CD4-positive, alpha-beta T cell treated with Interleukin-4 for 1 hour (primary cell): ENCODE data around the gene KMT5C.

Experiments
- DNase-seq, 2 donors: peaks; one replicate each; pipeline ENCODE4 v3.0.0-alpha.2; 2020 to 2022

Gene KMT5C

DNA sequence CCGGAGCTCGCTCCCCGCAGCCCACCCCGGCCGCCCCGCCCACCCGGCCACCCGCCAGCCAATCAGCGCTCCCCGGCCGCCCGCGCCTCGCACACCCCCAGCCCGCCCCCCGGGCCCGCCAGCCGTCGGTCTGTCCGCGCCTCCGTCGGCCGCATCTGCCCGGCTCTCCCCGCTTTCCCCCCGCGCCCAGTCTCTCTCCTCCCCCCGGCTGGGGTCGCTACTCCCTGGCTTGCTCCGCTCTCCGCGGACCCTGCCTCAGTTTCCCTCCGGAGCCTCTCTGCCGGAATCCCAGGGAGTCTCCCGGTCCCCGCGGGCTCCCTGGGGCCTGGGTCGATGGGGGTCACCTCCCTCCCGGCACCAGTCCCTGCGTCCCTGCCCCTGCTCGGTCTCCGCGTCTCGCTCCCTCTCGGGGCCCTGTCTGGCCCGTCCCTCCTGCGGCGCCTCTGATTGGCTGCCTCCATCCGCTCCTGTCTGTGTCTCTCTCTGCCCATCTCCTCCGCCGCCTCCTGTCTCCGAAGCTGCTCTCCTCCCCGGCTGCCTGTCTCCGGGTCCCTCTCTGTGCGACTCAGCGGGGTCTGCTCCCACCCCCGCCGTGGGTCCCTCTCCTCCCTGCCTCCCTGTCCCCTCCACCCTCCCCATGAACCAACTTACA, 30.1 kb downstream of the KMT5C start:
- peak in 1 of 2 donors; percentile 17 for DNase-seq

DNA sequence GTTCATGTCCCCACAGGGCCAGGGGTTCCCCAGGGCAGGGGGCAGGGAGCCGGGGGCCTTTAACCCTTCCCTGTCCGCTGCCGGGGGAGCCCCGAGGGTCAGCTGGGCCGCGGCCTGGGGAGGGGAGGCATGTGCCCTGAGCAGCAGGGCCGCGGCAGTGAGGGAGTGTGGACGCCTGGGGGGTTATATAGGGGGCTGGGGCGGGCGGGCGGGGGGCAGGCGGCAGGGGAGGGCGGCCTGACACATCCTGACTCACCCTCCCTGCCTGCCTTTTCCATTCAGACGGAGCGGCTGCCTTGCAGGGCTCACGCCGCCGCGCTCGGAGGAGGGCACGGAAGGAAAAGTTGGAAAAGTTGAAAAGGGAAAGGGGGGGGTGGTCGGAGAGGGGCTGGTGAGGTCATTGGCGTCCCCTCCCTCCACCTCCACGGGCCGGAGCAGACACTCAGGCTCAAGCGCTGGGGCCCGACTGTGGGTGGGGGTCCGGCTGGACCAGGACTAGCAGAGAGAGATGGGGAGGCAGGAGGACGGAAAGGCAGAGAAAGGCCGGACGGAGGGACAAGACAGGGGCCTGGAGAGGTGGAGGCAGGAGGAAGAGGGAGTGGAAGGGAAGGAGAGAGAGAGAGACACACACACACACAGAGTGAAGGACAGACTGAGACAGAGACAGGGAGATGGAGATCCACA, 30.8 kb downstream of the KMT5C start, which contains the start of gene IL11:
IL11 (minus strand) TSS at position 159 of the 684 bp plus-strand sequence; CDS start at position 6, 153 bp downstream.
- no peak for DNase-seq

DNA sequence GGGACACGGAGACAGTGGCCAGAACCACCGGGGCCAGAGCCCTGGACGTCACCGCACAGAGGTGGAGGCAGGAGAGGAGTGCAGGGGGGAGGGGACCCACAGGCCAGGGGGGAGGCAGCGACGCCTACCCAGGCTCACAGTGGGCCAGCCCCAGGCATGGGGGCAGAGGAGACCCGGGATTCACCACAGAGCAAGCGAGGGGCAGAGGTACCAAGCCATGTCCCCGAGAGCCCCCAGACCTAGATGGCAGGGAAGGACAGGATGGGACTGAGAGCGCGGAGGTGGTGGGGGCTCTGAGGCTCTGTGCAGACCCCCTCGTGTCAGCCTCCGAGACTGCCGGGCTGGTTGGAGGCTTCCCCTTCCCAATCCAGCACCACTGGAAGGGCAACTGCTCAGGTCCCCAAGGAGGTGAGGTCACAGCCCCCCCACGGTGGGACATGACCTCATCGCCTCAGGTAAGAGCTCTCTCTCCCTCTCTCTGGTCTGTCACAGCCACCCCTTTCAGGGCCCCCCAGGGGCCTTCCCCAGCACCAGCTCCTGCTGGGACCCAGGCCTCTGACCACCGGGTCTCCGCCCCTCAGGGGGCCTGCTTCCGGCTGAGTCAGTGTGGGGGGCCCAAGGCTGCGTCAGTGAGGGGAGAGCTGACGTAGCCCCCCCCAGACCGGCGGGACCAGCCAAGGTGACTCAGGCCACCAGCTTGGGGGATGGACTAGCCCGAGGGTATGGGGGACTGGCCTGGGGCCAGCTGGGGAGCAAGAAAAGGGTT, 32.8 kb downstream of the KMT5C start:
- DNase-seq: no peak

DNA sequence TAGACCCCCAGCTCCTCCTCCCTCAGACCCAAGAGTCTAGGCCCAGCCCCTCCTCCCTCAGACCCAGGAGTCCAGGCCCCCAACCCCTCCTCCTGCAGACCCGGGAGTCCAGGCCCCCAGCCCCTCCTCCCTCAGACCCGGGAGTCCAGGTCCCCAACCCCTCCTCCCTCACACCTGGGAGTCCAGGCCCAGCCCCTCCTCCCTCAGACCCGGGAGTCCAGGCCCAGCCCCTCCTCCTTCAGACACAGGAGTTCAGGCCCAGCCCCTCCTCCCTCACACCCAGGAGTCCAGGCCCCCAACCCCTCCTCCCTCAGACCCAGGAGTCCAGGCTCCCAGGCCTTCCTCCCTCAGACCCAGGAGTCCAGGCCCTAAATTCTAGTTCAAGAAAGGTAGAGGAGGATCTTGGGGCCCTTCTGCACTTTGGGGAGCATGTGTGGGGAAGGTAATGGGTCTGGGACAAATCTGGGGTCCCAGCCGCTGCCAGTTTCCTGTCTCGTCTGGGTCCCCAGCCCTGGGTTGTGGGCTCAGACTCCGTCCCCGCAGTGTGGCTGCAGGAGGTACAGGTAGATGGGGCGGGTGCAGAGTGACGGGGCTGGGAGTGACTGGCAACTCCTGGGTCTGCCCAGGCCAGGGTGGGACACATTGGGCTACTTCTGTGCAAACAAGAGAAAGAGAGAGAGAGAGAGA, 33.8 kb downstream of the KMT5C start:
- DNase-seq: no peak

DNA sequence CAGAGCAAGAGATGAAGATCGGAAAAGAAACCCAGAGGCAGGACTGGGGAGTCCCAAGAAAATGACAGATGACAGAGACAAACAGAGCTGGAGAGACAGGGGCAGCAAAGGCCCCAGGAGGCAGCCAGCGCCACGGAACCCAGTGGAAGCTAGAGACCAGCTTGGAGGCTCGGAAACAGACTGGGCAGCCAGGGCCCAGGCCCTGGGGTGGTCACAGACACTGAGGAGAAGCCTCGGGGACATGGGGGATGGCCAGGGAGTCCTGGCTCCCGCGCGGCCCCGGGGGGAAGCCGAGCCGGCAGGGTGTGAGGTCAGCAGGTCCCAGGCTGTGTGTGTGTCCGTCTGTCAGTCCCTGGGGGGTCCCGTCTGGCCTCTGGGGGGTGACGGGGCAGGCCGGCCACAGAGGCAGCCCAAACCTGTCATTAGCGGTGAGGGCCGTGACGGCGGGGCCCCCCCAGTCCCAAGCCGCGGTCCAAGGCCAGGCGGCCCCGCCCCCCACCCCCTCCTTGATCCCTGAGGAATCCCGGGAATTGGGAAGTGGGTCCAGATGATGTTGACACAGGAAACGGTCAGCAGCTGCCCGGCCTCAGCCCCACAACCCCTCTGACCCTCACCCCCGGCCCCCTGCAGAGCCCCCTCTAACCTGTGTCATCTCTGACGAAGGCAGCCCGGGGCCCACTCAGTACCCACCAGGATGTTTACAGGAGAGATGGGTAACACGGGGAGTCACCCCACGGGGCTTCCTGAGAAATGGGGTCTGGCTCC, 34.5 kb downstream of the KMT5C start:
- DNase-seq: no peak

DNA sequence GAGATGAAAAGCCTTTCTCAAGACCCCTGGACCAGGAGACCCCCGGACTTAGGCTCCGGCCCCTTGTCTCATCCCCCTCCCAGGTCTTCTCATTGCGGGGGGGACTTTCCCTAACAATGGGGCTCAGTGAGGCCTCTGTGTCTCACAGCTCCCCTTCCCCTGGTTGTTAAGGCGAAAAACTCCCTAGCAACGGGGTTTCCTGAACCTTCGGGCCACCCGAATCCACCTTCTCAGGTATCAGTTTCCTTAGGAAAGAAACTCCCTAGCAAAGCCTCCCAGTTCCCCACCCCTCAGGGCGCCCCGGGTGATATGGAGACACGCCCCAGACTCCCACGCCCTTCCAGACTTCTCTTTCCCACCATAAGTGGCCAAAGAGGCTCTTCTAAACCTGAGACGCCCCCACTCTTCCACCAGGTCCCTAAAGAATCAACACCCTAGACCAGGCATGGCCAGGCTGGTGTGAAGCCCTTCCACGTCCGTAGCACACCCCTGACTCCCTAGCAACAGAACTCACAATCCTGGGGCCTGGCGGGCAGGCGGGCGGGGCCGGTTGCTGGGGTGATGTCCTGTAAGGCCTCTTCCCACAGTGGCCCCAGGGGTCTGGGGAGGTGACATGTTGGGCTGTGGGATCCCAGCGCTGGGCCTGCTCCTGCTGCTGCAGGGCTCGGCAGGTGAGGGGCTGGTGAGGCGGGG, 36.7 kb downstream of the KMT5C start, which contains the start of gene TMEM190:
TMEM190 (plus strand) TSS at position 586 of the 693 bp plus-strand sequence; CDS start at position 614, 28 bp downstream.
- DNase-seq: no peak

DNA sequence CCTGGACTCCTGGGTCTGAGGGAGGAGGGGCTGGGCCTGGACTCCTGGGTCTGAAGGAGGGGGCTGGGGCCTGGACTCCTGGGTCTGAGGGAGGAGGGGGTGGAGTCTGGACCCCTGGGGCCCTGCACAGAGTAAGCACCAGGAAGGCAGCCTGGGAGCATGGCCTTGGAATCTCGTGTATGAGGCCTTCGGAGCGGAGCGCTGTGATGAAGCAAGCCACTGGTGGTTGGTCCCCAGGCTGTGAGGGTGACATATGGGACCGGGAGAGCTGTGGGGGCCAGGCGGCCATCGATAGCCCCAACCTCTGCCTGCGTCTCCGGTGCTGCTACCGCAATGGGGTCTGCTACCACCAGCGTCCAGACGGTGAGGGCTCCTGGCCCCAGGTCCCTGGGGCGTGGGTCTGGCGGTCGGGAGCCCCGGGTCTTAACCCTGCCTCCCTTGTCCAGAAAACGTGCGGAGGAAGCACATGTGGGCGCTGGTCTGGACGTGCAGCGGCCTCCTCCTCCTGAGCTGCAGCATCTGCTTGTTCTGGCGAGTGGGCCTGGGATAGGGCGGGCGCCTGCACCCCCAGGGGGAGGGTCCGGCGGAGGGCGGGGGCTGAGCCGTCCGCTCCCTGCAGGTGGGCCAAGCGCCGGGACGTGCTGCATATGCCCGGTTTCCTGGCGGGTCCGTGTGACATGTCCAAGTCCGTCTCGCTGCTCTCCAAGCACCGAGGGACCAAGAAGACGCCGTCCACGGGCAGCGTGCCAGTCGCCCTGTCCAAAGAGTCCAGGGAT, 37.9 kb downstream of the KMT5C start:
- no peak for DNase-seq

DNA sequence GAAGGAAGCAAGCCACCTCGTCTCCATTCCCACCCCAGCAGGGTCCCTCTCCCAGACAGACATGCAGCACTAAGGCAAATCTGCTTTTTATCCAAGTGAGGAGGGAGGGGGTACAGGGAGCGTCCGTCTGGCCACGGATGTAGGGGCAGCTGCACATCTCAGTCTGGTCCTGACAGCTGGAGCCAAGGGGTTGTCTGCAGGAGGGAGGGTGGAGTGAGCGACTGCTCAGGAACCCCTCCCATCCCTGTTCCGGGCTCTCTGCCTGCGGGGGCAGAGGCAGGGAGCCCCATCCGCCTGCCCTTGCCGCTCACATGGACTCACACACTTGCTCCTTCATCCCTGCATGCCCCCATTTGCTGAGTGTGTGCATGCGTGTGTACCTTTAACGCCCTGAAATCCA, 39.5 kb downstream of the KMT5C start:
- DNase-seq: no peak

DNA sequence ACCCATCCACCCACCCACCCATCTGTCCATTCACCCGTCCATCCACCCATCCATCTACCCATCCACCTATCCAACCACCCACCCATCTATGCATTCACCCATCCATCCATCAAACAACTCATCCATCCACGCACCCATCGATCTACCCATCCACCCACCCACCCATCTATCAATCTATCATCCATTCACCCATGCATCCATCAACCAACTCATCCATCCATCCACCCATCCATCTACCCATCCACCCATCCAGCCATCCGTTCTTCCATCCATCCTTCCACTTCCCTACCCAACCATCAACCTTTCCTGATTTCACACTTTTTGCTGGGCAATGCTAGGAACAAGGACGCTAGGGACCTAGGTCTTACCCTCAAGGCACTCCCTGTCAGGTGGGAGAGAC, 42.3 kb downstream of the KMT5C start:
- no peak for DNase-seq

DNA sequence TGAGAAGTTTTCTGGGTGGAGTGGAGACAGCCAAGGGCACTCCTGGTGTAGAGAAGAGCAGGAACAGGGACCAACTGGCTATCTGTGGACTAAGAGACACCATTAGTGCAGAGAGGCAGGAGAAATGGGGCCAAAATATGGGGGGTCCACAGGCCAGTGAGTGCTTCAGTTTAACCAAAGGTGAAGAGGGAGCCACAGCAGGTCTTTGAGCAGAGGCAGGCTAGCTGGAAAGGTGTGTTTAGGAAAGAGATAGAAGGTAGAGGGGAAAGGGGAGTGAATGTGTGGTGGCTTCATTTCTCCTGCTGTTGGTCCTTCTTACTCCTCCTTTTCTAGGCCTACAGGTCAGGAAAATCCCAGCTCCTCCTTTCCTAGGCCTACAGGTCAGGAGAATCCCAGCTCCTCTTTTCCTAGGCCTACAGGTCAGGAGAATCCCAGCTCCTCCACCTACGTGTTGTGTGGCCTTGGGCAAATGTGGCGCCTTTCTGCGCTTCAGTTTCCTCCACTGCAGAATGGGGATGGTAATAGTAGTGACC, 42.9 kb downstream of the KMT5C start:
- no peak for DNase-seq

DNA sequence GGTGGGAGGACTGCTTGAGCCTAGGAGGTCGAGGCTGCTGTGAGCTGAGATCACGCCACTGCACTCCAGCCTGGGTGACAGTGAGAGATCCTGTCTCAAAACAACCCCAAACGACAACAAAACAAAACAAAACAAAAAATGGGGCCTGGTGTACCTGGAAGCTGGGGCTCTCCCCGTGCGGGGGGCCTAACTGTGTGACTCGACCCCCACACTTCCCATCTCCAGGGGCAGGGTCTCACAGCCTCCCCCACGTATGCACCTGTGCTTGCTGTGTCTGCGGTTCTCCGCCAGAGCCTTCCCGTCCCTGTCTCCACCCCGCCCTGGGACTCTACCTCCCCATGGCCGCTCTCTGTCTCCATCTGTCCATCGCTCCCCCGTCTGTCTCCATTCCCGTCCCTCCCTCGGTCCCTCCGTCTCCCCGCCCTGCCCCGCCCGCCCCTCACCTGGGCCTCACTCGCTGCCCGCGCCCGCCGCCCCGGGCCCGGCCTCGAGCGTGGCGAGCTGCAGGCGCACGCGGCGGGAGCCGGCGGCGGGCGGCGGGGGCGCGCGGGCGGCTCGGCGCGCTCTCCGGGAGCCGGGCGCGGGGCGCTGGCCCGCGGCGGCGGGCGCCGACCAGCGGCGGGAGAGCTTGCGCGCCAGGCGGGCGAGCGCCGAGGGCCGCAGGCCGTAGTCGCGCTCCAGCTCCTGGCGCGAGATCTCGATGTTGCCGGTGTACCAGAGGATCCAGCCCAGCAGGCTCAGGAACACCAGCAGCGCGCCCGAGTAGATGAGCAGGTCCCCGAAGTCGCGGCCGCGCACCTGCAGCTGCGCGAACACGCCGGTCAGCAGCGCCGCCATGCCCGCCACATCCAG, 43.8 kb downstream of the KMT5C start:
- DNase-seq: peak; percentile 49 to 54

DNA sequence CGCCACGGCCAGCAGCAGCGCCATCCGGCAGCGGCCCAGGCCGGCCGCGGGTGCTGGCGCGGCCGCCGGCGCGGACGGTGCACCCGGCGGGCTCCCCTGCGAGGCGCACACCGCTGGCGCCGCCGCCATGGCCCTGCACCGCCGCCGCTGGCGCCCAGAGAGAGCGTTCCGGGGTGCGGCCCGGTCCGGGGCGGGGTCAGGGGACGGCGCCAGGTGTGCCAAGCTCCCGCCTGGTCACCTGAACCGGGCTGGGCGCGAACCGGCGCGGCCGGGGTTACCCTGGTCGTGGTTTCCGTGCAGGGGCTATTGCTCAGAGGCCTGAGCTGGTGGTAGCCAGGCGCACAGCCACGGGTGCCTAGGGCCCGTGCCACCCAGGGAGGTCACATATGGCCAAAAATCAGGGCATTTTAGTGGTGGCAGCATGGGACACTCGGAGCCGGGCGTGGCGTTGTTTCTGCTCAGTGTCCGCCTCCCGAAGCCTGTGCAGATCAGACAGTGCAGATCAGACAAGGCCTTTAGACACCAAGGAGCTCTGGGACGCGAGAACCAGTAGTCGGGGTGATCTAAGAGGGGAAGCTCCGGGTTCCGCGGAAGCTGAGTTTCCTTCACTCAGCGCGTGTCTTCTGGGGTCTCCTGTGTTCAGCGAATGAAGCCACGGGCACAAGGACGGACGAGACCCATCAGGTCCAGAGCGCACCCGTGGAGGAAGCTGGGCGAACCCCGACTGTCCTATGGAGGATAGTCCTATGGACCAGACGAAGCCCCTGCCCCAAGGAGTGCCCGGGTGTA, 44.6 kb downstream of the KMT5C start, which contains the start of gene TMEM238:
TMEM238 (minus strand) TSS at position 162 of the 789 bp plus-strand sequence; CDS start at position 129, 33 bp downstream.
- DNase-seq: peak in 1 of 2 donors; percentile 45

DNA sequence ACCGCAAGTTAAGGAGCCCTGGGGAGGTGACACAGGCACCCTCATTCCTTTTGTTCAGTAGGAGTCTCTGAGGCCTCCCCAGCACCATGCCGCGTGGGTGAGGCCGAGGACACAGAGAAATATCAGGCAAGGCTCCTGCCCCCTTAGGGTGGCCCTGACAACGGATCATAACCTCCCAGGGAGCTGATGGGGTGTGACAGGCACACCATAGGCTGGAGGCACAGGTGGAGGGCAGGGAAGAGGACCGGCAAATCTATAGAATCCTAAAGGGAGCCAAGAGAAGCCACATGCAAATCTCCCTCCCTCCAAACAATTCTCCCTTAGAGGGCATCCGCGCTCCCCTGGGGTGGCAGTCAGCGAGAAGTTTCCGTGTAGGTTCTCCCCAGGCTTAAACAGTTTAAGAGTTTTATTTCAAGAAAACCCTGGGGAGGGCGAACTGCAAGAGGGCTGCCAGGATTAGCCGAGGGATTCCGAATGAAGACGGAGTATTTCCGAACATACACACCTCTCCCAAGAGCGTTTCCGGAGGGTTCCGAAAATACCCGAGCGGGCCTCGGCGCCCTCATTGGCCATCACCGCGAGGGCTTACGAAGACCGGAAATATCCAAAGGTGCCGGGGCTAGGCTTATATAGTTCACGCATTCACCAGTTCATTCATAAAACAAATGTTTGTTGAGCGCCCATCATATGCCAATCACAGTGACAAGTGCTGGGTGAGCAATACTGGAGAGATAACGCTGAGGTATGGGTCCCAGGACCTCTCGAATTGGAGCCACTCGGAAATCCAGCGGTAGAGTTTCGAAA, 45.4 kb downstream of the KMT5C start:
- DNase-seq: peak; percentile 96

DNA sequence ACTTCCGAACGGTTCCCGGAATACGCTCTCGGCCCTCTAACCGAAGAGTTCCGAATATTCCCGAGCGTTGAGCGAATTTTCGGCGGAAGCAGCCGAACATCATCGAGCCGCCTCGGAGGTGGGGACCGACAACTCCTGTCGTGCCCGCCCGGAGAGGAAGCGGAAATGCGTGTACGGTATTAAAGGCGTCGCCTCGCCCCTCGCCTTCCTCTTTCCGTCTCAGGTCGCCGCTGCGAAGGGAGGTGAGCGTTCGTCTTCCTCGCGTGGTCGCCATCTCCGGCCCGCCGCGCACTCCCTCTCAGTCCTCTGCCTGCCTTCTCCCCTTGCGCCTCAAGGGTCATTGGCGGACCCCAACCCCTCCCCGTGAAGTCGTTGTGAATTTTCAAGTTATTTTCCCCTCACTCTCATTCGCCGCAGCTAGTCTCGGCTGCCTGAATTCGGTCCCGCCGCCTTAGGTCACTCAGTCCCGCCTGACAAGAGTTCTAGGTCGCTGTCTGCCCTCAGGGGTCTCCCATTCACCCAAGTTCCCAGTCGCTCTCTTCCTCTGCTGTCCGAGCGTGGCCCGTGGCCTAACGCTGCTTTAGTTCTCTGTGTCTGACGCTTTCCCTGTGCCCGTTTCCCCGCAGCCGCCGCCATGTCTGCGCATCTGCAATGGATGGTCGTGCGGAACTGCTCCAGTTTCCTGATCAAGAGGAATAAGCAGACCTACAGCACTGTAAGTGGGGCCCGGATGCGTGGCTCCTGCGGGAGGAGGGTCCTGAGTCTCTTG, 46.2 kb downstream of the KMT5C start, which contains the start of gene RPL28:
RPL28 (plus strand) TSS at position 209 of the 769 bp plus-strand sequence; CDS start at position 635, 426 bp downstream.
- DNase-seq: peak; percentile 99

DNA sequence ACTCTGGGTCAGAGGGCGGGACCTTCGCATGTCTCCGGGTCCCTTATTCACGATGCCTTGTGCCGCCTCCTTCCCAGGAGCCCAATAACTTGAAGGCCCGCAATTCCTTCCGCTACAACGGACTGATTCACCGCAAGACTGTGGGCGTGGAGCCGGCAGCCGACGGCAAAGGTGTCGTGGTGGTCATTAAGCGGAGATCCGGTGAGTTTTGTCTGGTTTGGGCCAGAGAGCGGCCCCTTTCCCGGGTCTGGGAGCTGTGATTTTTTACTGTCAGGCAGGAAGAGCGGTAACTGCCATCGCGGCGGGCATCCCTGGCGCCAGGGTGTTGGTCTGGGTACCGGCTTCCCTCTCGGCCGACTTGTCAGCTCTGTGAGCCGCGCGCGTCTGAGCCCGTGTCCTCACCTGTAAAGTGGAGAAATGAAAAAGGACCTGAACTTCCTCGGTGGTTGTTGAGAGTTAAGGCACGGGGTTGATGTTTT, 46.9 kb downstream of the KMT5C start:
- no peak for DNase-seq

DNA sequence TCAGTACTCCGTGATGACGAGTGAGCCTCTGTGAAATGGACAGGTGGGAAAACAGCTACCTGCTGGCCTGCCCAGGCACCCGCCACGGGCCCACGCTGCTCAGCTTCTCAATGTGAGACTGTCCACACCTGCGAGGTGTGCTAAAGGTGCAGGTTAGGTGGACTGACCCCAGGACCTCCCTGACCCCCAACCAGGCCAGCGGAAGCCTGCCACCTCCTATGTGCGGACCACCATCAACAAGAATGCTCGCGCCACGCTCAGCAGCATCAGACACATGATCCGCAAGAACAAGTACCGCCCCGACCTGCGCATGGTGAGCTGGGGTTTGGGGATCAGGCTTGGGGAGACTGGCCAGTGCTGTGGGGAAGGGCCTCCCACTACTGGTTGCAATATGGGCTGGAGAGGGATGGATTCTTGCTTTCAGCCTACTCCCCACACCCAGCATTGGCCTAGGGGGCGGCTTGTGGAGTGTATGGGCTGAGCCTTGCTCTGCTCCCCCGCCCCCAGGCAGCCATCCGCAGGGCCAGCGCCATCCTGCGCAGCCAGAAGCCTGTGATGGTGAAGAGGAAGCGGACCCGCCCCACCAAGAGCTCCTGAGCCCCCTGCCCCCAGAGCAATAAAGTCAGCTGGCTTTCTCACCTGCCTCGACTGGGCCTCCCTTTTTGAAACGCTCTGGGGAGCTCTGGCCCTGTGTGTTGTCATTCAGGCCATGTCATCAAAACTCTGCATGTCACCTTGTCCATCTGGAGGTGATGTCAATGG, 48.2 kb downstream of the KMT5C start:
- DNase-seq: no peak
